Thymus (tissue), 11 donors: Measurements from ENCODE around the gene PREX1. TPM values are rescaled to one million over a fixed set of nuclear protein-coding genes. Genes with fewer than 3 reads are reported as not detected.

Experiments used
- DNase-seq, 9 donors: peaks; one replicate each; pipeline ENCODE4 v3.0.0-alpha.2; 2013; ENCODE audit warnings: low spot score in 9 of 9, low read depth in 6 of 9, missing footprints in 1 of 9
- H3K27ac ChIP-seq, 2 donors: one replicate each; pipeline ENCODE4 v1.5.1; 2013; ENCODE audit warnings: control low read depth in 1 of 2, low read depth in 1 of 2, low read length in 1 of 2, mild to moderate bottlenecking in 1 of 2, moderate library complexity in 1 of 2
- H3K27me3 ChIP-seq, 2 donors: one replicate each; pipeline ENCODE4 v1.5.1; 2013; ENCODE audit warnings: low read length in 1 of 2; ENCODE audit not compliant: control insufficient read depth in 2 of 2, insufficient read depth in 1 of 2
- H3K36me3 ChIP-seq, 2 donors: one replicate each; pipeline ENCODE4 v1.5.1; 2013; ENCODE audit warnings: low read length in 1 of 2, mild to moderate bottlenecking in 1 of 2, moderate library complexity in 1 of 2; ENCODE audit not compliant: control insufficient read depth in 2 of 2, insufficient read depth in 2 of 2
- H3K4me1 ChIP-seq, 2 donors: one replicate each; pipeline ENCODE4 v1.5.1; 2013; ENCODE audit warnings: low read length in 2 of 2; ENCODE audit not compliant: control insufficient read depth in 2 of 2, insufficient read depth in 2 of 2
- H3K4me3 ChIP-seq, 2 donors: one replicate each; pipeline ENCODE4 v1.5.1; 2013; ENCODE audit warnings: low read length in 2 of 2, control low read depth in 1 of 2, mild to moderate bottlenecking in 1 of 2
- H3K9me3 ChIP-seq, 2 donors: one replicate each; pipeline ENCODE4 v1.5.1; 2013; ENCODE audit warnings: low read length in 1 of 2, mild to moderate bottlenecking in 1 of 2; ENCODE audit not compliant: control insufficient read depth in 2 of 2, insufficient read depth in 1 of 2
- WGBS: extraction: QIAGEN DNeasy Blood & Tissue Kit; methylation state at CpG from one replicate; pipeline ENCODE4 v1.1.7; 2013; 5-methylcytosine and 5-hydroxymethylcytosine counted together
- polyA plus RNA-seq: library from polyadenylated mRNA; stranded (reverse); fragments of 200-250 nt; gene quantifications from one replicate; pipeline ENCODE4 v1.2.3, GENCODE V29; 2013
- total RNA-seq: library from RNA; stranded (reverse); fragments of 120-200 nt; gene quantifications from one replicate; pipeline ENCODE4 v1.2.4, GENCODE V29; 2013
- donor health status: healthy.

Gene PREX1
- total and polyA plus RNA-seq, 2 donors: 12.5 to 19.8 TPM

DNA sequence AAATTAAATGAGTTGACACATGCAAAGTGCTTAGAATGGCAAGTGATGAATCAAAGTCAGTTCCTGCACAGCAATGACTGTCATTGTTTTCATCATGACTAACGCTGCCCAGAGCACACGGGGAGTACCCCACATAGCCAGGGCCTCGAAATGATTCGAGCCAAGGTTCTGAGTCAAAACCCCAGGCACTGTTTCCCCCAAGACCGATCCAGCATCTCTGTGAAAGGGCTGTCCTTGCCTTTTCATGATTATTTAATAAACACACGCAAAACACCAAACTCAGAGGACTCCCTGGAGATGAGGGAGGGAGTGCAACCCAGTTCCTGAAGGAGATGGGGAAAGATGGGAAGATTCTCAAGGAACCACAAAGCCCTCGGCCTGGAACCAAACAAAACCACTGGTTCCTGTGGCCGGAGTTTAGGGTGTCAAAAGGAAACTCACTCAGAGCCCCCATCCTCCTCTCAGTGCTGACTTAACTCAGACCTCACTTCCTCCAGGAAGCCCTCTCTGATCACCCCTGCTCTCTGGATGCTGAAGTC lies 3.8 kb downstream of the PREX1 start:
- WGBS: 51% methylated on average over 8 of the region's 8 CpGs
- Histone ChIP-seq H3K27me3 (peaks cover 35 to 36% of the 10 kb centered on the region in 2 donors), H3K9me3 (peaks cover 0 to 5% of the 10 kb centered on the region in 2 donors), H3K4me3 (no peak overlapping the region), H3K27ac (no peak overlapping the region), H3K4me1 (peaks cover 0 to 70% of the 10 kb centered on the region in 2 donors), H3K36me3 (no peaks in the 10 kb centered on the region)
- no peak for DNase-seq

DNA sequence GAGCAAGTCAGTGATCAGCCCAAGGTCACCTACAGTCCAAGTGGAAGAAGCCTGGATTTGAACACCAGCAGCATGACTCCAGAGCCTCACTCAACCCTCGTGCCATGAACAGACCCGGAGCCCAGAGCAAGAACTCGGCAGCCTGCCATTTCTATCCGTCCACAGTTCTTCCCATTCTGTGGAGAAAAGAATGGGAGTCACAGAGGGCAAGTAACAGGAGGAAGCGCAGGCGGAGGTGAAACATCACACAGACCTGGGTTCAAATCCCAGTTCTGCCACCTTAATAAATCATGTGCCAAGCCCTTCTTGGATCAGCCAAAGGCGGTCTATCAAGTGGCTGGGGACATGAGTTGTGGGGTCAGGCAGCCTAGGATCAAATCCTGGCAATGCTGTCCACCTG lies 4.3 kb downstream of the PREX1 start:
- H3K4me3 ChIP-seq: no peak overlapping the region
- peaks cover 0 to 5% of the 10 kb centered on the region in 2 donors for H3K9me3 ChIP-seq
- H3K27ac ChIP-seq: peak overlapping the region; percentile 25 to 61
- WGBS: 95% methylated on average over 7 of the region's 7 CpGs
- H3K27me3 ChIP-seq: peaks cover 30% of the 10 kb centered on the region in 2 donors
- H3K4me1 ChIP-seq: peaks cover 0 to 71% of the 10 kb centered on the region in 2 donors
- DNase-seq: no peak
- H3K36me3 ChIP-seq: no peaks in the 10 kb centered on the region

DNA sequence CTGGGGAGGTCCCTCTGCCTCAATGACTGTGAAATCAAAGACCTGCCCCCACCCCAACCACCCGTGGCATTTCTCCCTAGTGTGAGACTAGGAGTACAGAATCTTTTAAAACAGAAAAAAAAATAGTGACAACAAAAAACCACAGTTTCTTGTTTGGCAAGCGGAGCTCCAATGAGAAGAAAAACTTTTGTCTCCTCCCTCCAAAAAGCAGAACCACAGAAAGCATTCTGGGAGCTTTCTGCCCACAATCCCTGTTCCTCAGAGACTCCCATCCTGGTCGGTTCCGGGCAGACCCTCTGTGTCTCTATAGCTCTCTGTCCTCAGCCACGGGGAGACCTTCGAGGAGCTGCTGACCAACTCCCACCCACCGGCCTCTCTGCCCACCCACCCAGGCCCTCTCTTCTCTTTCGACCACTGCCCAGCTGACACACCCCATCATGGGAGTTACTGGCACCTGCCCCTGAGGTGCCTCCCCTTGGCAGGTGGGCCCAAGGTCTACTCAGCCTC lies 4.9 kb downstream of the PREX1 start:
- Histone ChIP-seq H3K4me1 (peaks cover 0 to 76% of the 10 kb centered on the region in 2 donors), H3K27me3 (peaks cover 25 to 26% of the 10 kb centered on the region in 2 donors), H3K36me3 (no peaks in the 10 kb centered on the region), H3K27ac (peak overlapping the region; percentile 25 to 61), H3K9me3 (peaks cover 0 to 5% of the 10 kb centered on the region in 2 donors), H3K4me3 (no peak overlapping the region)
- WGBS: 4% methylated on average over 8 of the region's 8 CpGs
- peak in 1 of 9 donors; percentile 54 for DNase-seq

- Histone ChIP-seq H3K4me3 (no peak overlapping the region), H3K27ac (peak overlapping the region in 1 of 2 donors; percentile 61), H3K27me3 (peaks cover 17 to 23% of the 10 kb centered on the region in 2 donors), H3K36me3 (no peaks in the 10 kb centered on the region), H3K9me3 (peaks cover 0 to 4% of the 10 kb centered on the region in 2 donors), H3K4me1 (peaks cover 0 to 83% of the 10 kb centered on the region in 2 donors)
- no peak for DNase-seq
- 73% methylated on average over 2 of the region's 2 CpGs for WGBS
Measured at GRCh38 chr20:48822178-48822577, 5.6 kb downstream of the PREX1 start.

GRCh38 chr20:48821261-48821920 lies 6.4 kb downstream of the PREX1 start:
- WGBS: 74% methylated on average over 8 of the region's 8 CpGs
- Histone ChIP-seq H3K4me3 (no peak overlapping the region), H3K9me3 (no peaks in the 10 kb centered on the region), H3K4me1 (peaks cover 0 to 81% of the 10 kb centered on the region in 2 donors), H3K27ac (no peak overlapping the region), H3K27me3 (peaks cover 9 to 15% of the 10 kb centered on the region in 2 donors), H3K36me3 (no peaks in the 10 kb centered on the region)
- DNase-seq: no peak

DNA sequence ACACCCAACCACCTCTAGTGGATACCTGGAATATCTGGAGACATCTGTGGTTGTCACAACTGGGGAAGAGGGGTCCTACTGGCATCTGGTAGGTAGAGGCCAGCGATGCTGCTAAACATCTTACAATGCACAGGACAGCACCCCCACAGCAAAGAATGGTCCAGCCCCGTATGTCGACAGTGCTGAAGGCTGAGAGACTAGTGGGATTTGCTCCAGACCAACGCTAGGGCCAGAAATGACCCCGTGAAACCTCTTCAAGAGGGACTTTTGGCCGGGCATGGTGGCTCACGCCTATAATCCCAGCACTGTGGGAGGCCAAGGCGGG lies 7.2 kb downstream of the PREX1 start:
- DNase-seq: no peak
- Histone ChIP-seq H3K36me3 (no peaks in the 10 kb centered on the region), H3K27ac (no peak overlapping the region), H3K4me1 (peaks cover 0 to 74% of the 10 kb centered on the region in 2 donors), H3K27me3 (peaks cover 4 to 7% of the 10 kb centered on the region in 2 donors), H3K4me3 (no peak overlapping the region), H3K9me3 (no peaks in the 10 kb centered on the region)
- 98% methylated on average over 8 of the region's 8 CpGs for WGBS

DNA sequence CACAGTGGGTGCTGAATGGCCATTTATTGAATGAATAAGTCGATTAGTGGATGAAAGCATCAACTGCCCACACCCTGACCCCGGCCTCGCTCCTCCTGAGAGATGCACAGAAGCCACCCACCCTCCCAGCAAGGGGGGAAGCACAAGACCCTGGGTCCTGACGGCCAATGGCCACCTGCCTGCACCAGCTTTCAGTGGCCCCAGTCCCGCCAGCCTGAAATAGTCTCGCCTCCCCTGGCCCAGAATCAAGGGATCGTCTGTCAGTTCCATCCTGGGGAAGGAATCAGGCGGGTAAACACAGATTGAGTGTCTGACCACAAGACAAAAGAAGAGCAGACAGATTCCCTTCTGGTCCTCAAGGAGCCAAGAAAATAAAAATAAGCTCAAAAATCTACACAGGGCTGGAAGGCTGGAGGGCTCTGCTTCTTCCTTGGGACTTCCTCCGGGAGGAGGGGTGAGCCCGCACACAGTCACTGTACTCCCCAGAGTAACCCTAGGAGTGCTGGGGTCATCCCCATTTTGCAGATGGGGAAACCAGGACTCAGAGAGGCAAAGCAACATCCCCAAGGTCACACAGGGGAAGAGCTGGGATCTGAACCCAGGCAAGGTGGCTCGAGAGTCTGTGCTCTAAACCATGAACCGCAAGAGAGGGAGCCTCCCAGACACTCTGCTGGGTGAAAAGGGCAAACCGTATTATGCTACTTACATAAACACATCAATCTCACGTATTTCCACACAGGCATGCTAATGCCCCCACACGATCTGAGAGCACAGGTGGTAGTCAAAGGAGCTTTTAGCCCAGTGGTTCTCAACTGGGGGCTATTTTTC lies 7.8 kb downstream of the PREX1 start:
- WGBS: 90% methylated on average over 15 of the region's 15 CpGs
- Histone ChIP-seq H3K27me3 (peaks cover 1 to 4% of the 10 kb centered on the region in 2 donors), H3K4me1 (peaks cover 0 to 72% of the 10 kb centered on the region in 2 donors), H3K27ac (no peak overlapping the region), H3K36me3 (no peaks in the 10 kb centered on the region), H3K9me3 (no peaks in the 10 kb centered on the region), H3K4me3 (no peak overlapping the region)
- no peak for DNase-seq

GRCh38 chr20:48819089-48819488 lies 8.7 kb downstream of the PREX1 start:
- H3K27ac ChIP-seq: peak overlapping the region; percentile 44 to 56
- peaks cover 0 to 66% of the 10 kb centered on the region in 2 donors for H3K4me1 ChIP-seq
- no peaks in the 10 kb centered on the region for H3K36me3 ChIP-seq
- no peak overlapping the region for H3K4me3 ChIP-seq
- no peaks in the 10 kb centered on the region for H3K9me3 ChIP-seq
- DNase-seq: no peak
- WGBS: 96% methylated on average over 3 of the region's 3 CpGs
- no peaks in the 10 kb centered on the region for H3K27me3 ChIP-seq

GRCh38 chr20:48818481-48818987 lies 9.3 kb downstream of the PREX1 start:
- Histone ChIP-seq H3K4me3 (no peak overlapping the region), H3K27me3 (no peaks in the 10 kb centered on the region), H3K9me3 (no peaks in the 10 kb centered on the region), H3K36me3 (no peaks in the 10 kb centered on the region), H3K4me1 (peaks cover 0 to 61% of the 10 kb centered on the region in 2 donors), H3K27ac (peak overlapping the region; percentile 44 to 56)
- peak in 1 of 9 donors; percentile 52 for DNase-seq
- WGBS: 24% methylated on average over 11 of the region's 11 CpGs
